Myocyte (in vitro differentiated cells): ENCODE data around the gene CHODL. TPM values are rescaled to one million over a fixed set of nuclear protein-coding genes. Genes with fewer than 3 reads are reported as not detected.
A peak's percentile ranks its signal among the peaks of the same experiment; 100 is the strongest.

Experiments
- DNase-seq: peaks from one replicate; pipeline ENCODE4 v3.0.0-alpha.2; 2012; ENCODE audit warnings: low read depth
- polyA plus RNA-seq: library from polyadenylated mRNA; unstranded; fragments of >200 nt; gene quantifications from one replicate; pipeline ENCODE4 v1.2.1, GENCODE V29; 2012; ENCODE audit warnings: missing spikeins
- total RNA-seq: library from RNA; depleted of rRNA; stranded (reverse); fragments of >200 nt; gene quantifications from 2 replicates; pipeline ENCODE4 v1.2.3, GENCODE V29; 2014

CHODL gene
- total RNA-seq = 0.05 and 0.24 TPM in 2 replicates
- polyA plus RNA-seq = 0.10 TPM

DNA sequence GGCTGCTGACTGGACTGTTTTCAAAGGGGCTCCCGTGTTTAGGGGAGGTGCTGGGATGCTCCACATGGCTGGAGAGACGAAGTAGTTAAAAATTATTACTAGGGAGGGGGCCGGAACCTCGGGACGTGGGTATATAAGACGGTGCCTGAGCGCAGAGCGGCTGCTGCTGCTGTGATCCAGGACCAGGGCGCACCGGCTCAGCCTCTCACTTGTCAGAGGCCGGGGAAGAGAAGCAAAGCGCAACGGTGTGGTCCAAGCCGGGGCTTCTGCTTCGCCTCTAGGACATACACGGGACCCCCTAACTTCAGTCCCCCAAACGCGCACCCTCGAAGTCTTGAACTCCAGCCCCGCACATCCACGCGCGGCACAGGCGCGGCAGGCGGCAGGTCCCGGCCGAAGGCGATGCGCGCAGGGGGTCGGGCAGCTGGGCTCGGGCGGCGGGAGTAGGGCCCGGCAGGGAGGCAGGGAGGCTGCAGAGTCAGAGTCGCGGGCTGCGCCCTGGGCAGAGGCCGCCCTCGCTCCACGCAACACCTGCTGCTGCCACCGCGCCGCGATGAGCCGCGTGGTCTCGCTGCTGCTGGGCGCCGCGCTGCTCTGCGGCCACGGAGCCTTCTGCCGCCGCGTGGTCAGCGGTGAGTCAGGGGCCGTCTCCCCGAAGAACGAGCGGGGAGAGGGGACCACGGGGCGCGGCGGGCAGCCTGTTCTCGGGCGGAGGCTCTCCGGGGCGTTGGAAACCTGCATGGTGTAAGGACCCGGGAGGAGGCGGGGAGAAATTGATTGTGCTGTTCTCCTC is at the start of gene CHODL:
CHODL (plus strand) TSS at position 163 of the 793 bp plus-strand sequence; CDS start at position 554, 391 bp downstream.
- DNase-seq = peak; percentile 47

DNA sequence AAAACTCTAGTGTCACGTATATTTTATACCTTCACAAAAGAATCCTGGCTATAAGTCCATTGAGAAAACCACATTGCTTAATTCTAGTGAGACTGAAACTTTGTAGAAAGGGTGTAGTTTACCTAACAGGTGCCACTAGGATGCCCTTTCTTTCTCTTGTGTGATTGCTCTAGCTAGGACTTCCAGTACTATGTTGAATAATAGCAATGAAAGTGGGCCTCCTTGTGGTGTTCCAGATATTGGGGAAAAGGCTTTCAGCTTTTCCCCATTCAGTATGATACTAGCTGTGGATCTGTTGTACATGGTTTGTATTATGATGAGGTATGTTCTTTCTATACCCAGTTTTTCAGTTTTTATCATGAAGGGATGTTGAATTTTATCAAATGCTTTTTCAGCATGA is 39.7 kb upstream of the CHODL start:
- no peak for DNase-seq

DNA sequence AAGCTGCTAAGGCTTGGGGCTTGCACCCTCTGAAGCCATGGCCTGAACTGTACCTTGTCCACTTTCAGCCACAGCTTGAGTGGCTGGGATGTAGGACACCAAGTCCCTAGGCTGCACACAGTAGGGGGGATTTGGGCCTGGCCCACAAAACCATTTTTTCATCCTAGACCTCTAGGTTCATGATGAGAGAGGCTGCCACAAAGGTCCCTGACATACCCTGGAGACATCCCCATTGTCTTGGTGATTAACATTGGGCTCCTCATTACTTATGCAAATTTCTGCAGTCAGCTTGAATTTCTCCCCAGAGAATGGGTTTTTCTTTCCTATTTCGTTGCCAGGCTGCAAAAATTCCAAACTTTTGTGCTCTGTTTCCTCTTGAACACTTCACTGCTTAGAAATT is 26.3 kb upstream of the CHODL start:
- DNase-seq = no peak

- DNase-seq = no peak
Observed at GRCh38 chr21:18220498-18220897, 24.1 kb upstream of the CHODL start.

DNA sequence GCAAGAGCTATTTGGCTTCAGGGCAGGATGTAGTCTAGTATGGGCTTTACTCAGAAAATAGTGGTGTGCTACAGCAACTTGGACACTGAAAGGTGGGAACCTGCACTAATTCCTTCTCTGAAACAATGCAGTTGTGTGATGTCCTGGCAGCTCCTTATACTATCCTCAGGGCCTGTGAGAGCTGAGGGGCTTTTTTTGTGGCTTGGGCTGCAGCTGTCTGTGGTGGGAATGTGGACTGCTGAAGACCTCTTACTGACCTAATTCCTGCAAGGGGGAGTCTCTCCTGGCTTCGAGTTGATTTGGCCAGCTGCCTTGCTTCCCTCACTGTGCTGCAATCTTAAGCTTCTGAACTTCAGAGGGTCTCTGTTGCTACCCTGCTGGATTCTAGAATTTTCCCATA is 22.3 kb upstream of the CHODL start:
- DNase-seq = no peak

GRCh38 chr21:18228060-18228739 is 16.4 kb upstream of the CHODL start:
- DNase-seq = no peak

DNA sequence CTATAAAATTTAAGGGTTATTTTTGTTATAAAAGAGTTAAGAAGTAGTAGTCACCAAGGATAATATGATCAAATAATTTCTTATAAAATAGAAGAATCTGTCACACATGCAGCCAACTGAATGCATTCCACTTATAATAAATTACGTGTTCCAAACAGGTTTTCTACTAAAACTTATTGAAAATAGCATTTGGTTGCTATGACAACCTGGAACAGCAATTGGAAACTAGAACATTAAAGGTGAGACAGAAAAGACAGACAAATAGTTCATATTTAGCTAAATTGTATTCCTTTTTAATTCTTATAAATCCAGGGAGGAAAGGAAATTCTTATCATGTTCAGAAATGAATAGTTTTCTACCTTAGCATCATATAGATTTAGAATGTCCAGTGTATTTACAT is 9.1 kb upstream of the CHODL start:
- no peak for DNase-seq

DNA sequence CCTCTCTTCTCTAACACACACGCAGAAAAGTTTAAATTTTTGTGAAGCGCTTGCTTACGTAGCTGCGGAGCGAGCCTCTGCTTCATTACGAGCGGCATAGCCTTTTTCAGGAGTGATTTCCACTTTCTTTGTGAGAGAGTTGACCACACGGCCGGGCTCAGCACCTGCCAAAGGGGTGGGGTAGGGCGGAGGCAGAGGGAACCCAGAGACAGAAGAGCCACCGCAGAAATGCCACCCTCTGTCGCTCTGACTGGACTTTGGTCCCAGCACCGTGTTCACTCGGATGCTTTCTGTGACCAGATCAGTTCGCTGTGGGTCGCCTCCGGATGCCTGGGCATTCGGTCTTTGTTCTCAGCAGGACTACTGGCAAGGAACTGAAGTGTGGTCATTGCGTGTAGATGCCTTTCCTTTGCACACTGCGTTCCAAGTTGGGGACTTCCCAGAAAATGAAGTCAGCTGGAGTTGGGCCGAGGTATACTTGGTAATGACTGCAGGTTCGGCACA is 883 bp downstream of the CHODL start:
- DNase-seq = peak; percentile 83

DNA sequence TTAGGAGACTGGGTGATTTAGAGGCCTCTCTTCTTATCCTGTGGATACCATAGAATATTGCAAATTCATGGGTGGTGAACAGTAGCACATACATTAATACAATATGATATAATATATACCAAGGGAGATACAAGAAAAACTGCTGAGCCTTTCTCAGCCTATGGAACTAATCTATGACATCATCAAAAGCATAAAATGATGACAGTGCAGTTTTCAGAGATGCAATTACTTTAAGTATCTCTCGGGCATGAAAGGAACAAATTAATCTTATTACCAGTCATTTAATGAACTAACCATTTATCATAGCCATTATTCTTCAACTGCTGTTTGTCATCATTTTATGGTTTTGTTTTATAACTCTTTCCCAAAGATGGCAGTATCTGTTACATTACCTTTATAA is 3.5 kb downstream of the CHODL start:
- no peak for DNase-seq

GRCh38 chr21:18249672-18250071 is 5.0 kb downstream of the CHODL start:
- no peak for DNase-seq

DNA sequence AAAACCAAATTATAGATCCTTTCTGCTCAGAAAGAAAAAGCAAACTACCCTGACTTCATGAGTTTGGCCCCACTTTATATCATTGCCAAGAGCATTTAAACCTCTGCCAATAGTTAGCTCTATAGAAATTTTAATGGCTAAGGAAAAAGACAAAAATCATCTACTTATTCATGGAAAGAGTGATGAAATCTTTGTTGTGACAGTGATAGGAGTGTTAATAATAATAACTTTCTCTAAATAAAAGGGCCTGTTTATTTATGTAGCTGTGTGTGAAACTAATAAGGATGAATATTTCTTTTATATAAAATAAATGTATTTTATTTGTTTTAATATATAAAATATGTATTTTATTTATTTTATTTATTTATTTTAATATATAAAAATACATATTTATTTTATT is 6.4 kb downstream of the CHODL start:
- DNase-seq = no peak

DNA sequence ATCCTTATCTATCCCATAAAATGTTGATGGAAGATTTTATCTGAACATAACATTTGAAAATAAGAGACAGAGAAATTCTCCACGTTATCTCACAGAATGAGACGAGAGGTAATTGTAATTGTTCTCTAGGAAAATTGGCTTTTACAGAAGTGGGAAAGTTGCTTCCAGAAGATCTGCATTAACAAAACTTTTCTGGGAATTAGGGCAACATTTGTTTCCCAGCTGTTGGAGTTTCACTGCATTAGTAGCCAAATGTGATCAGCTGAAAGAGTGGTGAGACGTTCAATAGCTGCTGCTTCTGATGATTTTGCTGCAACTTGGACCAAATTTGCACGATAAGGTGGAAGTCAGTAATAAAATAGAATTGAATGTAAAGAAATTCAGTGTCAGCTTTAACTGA is 7.6 kb downstream of the CHODL start:
- DNase-seq = no peak

DNA sequence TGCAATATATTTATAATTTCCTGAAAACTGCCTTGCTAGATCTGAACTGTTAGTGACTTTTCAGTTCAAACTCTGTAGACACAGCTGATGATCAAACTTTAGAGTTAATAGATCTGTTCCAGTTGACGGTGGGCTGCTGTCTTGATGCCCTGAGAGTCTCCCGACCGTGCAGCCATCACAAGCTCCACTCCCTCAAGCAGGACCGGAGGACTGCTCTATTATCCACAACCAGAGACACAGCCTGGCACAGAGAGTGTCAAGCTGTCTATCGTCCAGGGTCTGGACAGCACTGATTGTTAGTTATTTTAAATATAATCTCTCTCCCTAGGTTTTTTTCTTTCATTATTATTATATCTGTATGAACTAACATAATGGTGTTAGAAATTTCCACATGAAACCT is 8.0 kb downstream of the CHODL start:
- peak; percentile 13 for DNase-seq

DNA sequence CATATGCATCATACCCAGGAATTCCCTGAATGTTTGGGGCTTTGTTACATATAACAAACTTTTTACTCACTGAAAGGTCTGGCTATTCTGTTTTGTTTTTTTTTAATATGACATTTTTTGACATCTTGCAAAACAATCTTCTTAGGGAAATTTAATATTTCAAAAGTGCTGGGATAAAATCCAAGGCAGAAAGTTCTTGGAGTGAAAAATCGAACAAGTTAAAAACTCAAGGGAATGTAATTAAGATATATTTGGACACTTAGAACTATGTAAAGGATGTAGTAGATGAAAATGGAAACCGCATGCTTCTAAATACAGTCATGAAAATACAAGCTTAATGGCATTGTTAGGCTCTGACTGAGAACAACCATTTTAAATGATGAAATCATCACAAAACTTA is 8.6 kb downstream of the CHODL start:
- DNase-seq = no peak

GRCh38 chr21:18253799-18254198 is 9.2 kb downstream of the CHODL start:
- DNase-seq = no peak

DNA sequence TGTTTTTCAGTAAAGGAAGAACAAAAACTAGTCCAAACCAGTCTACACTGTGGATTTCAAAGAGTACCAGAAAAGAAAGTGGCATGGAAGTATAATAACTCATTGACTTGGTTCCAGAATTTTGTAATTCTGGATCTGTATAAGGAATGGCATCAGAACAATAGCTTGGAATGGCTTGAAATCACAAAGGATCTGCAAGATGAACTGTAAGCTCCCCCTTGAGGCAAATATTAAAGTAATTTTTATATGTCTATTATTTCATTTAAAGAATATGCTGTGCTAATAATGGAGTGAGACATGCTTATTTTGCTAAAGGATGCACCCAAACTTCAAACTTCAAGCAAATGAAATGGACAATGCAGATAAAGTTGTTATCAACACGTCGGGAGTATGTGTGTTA is 21.3 kb downstream of the CHODL start:
- DNase-seq = no peak

GRCh38 chr21:18267496-18267895 is 22.9 kb downstream of the CHODL start:
- DNase-seq = no peak

DNA sequence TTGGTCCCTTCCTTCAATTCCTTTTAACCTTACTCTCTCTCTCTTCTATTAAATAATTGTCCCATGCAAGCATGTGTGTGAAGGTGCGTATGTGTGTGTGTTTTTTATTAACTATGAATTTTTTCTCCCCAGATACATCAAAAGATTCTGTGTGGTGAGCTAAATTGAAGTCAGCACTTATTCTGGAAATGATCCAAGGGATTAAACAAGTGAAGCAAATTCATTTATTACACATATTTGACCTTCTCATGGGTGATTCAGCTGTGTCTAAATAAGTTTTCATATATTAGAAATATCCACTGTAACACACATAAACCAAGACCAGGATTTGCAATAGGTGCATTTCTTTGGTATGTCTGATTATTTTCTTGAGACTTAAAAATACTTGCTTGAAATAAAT is 24.3 kb downstream of the CHODL start:
- DNase-seq = no peak

DNA sequence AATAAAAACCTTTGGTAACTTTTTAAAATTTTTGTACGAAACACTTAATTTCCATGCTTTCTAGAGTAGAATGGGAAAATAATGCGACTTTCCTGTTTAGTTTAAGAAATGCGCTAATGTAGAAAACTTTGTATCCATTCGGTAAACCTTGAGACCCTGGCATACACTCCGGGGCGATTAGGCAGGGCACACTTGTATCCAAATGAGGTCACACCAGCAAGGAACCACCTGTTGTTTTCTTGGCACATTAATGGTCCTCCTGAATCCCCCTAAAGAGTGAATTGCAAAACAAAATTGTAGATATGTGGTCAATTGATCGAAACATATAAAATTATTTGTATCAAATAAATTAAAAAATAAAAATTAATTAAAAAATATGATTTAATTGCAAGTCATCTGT is 25.2 kb downstream of the CHODL start:
- DNase-seq = no peak

- DNase-seq = no peak
Observed at GRCh38 chr21:18273400-18273799, 28.8 kb downstream of the CHODL start.

- DNase-seq = no peak
Observed at GRCh38 chr21:18274370-18274769, 29.7 kb downstream of the CHODL start.

DNA sequence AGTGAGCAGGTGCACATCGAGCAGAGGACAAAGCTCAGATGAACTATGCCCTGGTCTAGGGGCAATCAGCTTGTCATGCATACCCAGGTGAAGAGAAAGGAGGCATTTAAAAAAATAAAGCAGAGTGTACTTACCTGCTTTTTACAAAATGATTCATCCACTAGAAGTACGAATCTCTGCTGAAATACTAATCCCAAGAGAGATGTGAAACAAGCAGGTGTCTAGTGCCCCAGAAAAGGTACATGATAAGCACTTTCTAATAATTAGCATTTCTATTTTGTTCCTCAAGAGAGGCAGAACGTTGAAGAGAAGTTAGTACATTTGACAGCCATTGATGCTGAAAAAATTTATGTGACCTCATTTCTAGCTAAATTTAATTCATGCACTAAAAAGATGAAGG is 31.1 kb downstream of the CHODL start:
- no peak for DNase-seq

DNA sequence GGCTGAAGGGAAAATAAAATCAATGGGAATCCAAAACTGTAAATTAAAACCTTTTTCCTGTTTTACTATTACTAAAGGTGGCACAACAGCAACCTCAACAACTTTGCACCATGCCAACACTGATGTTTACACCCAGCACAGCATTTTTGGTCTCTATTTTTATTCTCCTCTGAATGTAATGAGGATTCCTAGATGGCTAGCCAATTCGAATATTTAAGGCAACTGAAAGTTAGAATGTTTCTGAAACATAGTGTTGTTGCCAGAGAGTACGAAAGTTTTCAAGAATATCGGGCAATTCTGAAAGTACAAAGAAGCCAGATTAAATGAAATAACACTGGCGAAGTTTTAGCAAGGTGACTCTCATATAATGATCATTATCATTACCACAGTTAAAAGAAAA is 40.7 kb downstream of the CHODL start:
- no peak for DNase-seq
